ENCODE data around the gene HOMER2.

Gene HOMER2

GRCh38 chr15:82930461-82930860, 22.1 kb downstream of the HOMER2 start:
- DNase-seq (ENCODE audit: low read depth): no peak

GRCh38 chr15:82928711-82929110, 23.8 kb downstream of the HOMER2 start:
- no peak for DNase-seq (ENCODE audit: low read depth)

- DNase-seq (ENCODE audit: low read depth): no peak
These were observed 28.8 kb downstream of the HOMER2 start for GRCh38 chr15:82923744-82924143.

GRCh38 chr15:82922737-82923136, 29.8 kb downstream of the HOMER2 start:
- no peak for DNase-seq (ENCODE audit: low read depth)

GRCh38 chr15:82921939-82922338, 30.6 kb downstream of the HOMER2 start:
- no peak for DNase-seq (ENCODE audit: low read depth)

GRCh38 chr15:82921242-82921641, 31.3 kb downstream of the HOMER2 start:
- DNase-seq (ENCODE audit: low read depth): no peak

GRCh38 chr15:82919231-82919886, 33.2 kb downstream of the HOMER2 start:
- no peak for DNase-seq (ENCODE audit: low read depth)

GRCh38 chr15:82918607-82919230, 33.8 kb downstream of the HOMER2 start:
- DNase-seq (ENCODE audit: low read depth): no peak

- DNase-seq (ENCODE audit: low read depth): no peak
These were observed 34.4 kb downstream of the HOMER2 start for GRCh38 chr15:82918162-82918561.

GRCh38 chr15:82917249-82917648, 35.3 kb downstream of the HOMER2 start:
- no peak for DNase-seq (ENCODE audit: low read depth)

GRCh38 chr15:82916161-82916952, 36.2 kb downstream of the HOMER2 start:
- no peak for DNase-seq (ENCODE audit: low read depth)

GRCh38 chr15:82914396-82914795, 38.1 kb downstream of the HOMER2 start:
- DNase-seq (ENCODE audit: low read depth): no peak

- DNase-seq (ENCODE audit: low read depth): no peak
These were observed 41.1 kb downstream of the HOMER2 start for GRCh38 chr15:82911458-82911857.

- no peak for DNase-seq (ENCODE audit: low read depth)
These were observed 41.8 kb downstream of the HOMER2 start for GRCh38 chr15:82910721-82911120.

GRCh38 chr15:82909080-82909815, 43.3 kb downstream of the HOMER2 start:
- DNase-seq (ENCODE audit: low read depth): no peak

GRCh38 chr15:82907350-82907749, 45.2 kb downstream of the HOMER2 start:
- no peak for DNase-seq (ENCODE audit: low read depth)

GRCh38 chr15:82904574-82904973, 47.9 kb downstream of the HOMER2 start:
- no peak for DNase-seq (ENCODE audit: low read depth)

- no peak for DNase-seq (ENCODE audit: low read depth)
These were observed 49.0 kb downstream of the HOMER2 start for GRCh38 chr15:82903511-82903910.

- no peak for DNase-seq (ENCODE audit: low read depth)
These were observed 51.3 kb downstream of the HOMER2 start for GRCh38 chr15:82901114-82901805.

GRCh38 chr15:82900511-82901060, 51.9 kb downstream of the HOMER2 start:
- DNase-seq (ENCODE audit: low read depth): no peak

GRCh38 chr15:82898961-82899360, 53.6 kb downstream of the HOMER2 start:
- no peak for DNase-seq (ENCODE audit: low read depth)

- no peak for DNase-seq (ENCODE audit: low read depth)
These were observed 56.5 kb downstream of the HOMER2 start for GRCh38 chr15:82895983-82896382.
